ENCODE measurements around the gene DDX21.
"Not testable (repeated sequence)": the region's sequence is repeated elsewhere in the genome, so short reads cannot be mapped to it uniquely, and the experiment has no call there.

DDX21 gene

GRCh38 chr10:68955832-68956532 lies at the start of gene DDX21:
Gene DDX21 (plus strand): TSS chr10:68956170. CDS start chr10:68956226, 56 bp downstream.
- peak; percentile 89 to 93 for DNase-seq

- no peak for DNase-seq
Observed at GRCh38 chr10:68924593-68924992, 31.4 kb upstream of the DDX21 start.

DNA sequence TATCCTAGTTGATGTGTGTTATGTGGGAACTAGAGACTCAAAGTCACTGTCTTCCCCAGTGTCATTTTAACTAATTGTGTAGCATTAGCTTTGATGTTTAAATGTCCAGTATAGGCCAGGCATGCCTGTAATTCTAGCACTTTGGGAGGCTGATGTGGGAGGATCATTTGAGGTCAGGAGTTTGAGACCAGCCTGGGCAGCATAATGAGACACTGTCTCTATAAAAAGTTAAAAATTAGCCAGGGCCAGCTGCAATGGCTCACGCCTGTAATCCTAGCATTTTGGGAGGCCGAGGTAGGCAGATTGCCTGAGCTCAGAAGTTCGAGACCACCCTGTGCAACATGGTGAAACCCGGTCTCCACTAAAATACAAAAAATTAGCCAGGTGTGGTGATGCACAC lies 30.5 kb upstream of the DDX21 start:
- no peak for DNase-seq

DNA sequence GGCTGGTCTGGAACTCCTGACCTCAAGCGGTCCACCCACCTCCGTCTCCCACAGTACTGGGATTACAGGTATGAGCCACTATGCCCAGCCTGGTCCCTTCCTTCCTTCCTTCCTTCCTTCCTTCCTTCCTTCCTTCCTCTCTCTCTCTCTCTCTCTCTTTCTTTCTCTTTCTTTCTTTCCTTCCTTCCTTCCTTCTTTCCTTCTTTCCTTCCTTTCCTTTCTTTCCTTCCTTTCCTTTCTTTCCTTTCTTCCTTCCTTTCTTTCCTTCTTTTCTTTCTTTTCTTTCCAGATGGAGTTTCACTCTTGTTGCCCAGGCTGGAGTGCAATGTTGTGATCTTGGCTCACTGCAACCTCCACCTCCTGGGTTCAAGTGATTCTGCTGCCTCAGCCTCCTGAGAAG lies 26.8 kb upstream of the DDX21 start:
- not testable (repeated sequence) for DNase-seq

- not testable (repeated sequence) for DNase-seq
Observed at GRCh38 chr10:68929888-68930287, 26.1 kb upstream of the DDX21 start.

- not testable (repeated sequence) for DNase-seq
Observed at GRCh38 chr10:68932860-68933259, 23.1 kb upstream of the DDX21 start.

DNA sequence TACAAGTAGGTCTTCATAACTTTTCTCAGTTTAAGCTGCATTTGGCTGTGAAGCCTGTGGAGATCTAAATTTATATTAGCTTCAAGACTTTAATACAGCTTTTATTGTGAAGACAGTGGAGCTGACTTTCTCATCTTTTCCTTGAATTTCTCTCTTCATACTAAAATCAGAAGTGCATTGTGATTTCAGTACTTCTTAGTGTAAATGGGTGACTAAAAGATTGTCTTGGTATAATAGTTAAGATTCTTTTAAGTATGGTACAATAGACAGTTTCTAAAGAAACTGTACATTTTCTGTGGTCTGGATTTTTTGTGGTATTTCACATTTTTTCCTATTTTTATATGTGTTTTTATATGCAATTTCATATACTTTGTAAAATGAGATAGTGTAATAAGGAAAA lies 21.0 kb upstream of the DDX21 start:
- no peak for DNase-seq

- no peak for DNase-seq
Observed at GRCh38 chr10:68938117-68938516, 17.9 kb upstream of the DDX21 start.

DNA sequence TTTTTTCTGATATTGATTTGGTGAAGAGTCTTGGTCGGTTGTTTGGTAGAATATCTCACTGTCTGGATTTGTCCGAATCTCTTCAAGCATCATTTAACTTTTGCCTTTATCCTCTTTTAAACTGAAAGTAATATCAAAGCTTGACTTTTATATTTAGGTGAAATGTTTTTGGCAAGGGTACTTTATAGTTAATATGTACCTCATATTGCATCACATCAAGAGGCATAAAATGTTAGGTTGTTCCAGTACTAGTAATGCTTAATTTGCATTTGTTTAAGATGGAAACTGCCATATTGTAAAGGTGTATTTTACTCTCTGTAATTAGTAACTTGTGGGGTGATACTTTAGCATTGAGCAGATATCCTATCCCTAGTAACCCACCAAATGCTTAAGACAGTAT lies 17.1 kb upstream of the DDX21 start:
- DNase-seq = no peak

GRCh38 chr10:68940917-68941316 lies 15.1 kb upstream of the DDX21 start:
- DNase-seq = not testable (repeated sequence)

GRCh38 chr10:68950598-68950997 lies 5.4 kb upstream of the DDX21 start:
- no peak for DNase-seq

GRCh38 chr10:68954904-68955303 lies 1.1 kb upstream of the DDX21 start:
- no peak for DNase-seq

DNA sequence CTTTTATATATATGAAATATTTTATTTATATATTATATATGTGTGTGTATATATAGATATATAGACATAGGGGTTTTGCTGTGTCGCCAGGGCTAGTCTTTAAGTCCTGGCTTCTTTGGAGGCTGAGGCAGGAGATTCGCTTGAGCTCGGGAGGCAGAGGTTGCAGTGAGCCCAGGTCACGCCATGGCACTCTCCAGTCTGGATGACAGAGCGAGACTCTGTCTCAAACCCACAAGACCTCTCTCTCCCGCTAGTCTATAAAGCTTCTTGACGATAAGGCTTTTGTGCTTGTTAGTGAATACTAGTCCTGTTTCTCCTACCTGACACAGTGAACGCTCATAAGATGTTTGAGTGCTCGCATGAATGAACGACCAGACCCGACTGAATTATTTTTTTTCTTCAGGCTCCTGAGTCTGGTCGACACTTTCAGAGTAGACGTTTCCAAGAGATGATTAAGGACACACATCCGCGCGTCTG lies 577 bp upstream of the DDX21 start:
- no peak for DNase-seq

DNA sequence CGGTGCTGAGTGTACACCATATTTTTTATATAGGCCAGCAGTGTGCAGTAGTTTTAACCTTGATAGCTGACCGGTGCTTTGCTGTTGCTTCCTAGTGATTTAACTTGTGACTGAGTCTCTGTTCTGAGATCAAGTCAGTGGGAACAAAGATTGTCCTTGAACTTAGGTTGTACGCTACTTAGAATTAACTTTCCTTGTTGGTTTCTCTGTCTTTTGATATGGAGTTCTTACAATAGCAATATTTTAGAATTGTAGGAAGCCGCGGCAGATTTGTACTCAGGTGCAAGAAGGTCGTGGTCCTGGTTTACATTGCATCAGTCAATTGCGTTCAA lies 1.3 kb downstream of the DDX21 start:
- DNase-seq = no peak

- no peak for DNase-seq
Observed at GRCh38 chr10:68957654-68958053, 1.7 kb downstream of the DDX21 start.

DNA sequence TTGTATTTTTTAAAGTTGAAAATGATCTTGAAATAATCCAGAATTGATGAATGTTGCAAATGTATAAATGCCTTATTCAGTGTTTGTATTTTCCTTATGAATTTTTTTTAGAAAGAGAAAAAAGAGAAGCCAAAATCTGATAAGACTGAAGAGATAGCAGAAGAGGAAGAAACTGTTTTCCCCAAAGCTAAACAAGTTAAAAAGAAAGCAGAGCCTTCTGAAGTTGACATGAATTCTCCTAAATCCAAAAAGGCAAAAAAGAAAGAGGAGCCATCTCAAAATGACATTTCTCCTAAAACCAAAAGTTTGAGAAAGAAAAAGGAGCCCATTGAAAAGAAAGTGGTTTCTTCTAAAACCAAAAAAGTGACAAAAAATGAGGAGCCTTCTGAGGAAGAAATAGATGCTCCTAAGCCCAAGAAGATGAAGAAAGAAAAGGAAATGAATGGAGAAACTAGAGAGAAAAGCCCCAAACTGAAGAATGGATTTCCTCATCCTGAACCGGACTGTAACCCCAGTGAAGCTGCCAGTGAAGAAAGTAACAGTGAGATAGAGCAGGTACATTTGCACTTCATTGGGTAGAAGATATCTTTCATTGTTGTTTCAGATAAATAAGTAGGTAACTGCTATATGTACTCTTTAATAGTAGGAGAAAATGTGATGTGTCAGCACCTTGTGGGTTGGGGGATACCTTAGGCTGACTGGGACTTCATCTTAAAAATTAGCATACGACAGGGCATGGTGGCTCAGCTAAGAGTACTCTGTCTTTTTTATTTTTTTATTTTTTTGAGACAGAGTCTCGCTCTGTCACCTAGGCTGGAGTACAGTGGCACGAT lies 3.9 kb downstream of the DDX21 start:
- DNase-seq = no peak

DNA sequence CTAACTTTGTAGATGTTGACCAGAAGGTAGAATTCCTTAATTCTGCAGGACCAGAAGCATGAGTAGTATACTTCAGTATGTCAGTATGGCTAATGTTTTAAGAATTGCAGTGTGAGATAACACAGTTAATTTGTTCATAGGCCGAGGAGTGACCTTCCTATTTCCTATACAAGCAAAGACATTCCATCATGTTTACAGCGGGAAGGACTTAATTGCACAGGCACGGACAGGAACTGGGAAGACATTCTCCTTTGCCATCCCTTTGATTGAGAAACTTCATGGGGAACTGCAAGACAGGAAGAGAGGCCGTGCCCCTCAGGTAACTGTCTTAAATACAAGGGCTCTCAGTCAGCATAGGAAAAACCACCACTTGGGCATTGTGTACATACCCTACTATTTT lies 7.2 kb downstream of the DDX21 start:
- DNase-seq = no peak

GRCh38 chr10:68973975-68974374 lies 18.0 kb downstream of the DDX21 start:
- DNase-seq = no peak

DNA sequence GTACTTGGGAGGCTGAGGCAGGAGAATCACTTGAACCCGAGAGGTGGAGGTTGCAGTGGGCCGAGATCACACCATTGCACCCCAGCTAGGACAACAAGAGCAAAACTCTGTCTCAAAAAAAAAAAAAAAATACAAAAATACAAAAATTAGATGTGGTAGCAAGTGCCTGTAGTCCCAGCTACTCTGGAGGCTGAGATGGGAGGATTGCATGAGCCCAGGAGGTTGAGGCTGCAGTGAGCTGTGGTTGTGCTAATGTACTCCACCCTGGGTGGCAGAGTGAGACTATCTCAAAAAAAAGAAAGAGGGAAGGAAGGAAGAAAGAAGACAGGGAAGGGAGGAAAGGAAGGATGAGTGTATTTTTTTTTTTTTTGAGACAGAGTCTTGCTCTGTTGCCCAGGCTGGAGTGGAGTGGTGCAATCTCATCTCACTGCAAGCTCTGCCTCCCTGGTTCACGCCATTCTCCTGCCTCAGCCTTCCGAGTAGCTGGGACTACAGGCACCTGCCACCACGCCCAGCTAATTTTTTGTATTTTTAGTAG lies 20.0 kb downstream of the DDX21 start:
- DNase-seq = not testable (repeated sequence)

DNA sequence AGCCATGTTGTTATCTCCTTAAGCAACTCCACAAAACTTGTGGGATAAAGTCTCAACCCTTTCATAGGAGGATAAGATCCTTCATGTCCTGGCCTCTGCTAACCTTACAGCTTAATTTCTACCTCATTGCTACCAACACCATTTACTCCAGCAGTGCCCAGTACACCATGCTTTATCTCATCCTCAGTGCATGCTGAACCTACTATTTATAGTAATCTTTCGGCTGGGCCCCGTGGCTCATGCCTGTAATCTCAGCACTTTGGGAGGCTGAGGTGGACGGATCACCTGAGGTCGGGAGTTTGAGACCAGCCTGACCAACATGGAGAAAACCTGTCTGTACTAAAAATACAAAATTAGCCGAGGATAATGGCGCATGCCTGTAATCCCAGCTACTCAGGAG lies 23.8 kb downstream of the DDX21 start:
- not testable (repeated sequence) for DNase-seq

DNA sequence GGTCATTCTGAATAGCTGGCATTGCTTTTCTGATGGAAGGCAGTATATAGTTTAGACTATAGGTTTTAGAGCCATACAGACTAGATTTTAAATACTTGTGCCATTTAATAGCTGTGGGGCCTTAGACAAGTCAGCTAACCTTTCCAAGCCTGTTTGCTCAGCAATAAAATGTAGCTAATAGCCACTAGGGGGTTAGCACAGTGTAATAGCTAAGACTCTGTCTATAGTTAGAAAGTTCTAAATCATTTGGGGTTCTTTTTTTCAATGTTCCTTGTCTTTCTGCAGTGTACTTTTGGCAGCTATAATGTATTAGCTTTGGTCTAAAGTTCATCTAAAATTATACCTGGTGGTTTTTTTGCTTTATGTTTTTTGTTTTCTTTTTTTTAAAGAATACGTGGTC lies 25.1 kb downstream of the DDX21 start:
- DNase-seq = no peak

GRCh38 chr10:68982389-68982788 lies 26.4 kb downstream of the DDX21 start:
- DNase-seq = no peak

DNA sequence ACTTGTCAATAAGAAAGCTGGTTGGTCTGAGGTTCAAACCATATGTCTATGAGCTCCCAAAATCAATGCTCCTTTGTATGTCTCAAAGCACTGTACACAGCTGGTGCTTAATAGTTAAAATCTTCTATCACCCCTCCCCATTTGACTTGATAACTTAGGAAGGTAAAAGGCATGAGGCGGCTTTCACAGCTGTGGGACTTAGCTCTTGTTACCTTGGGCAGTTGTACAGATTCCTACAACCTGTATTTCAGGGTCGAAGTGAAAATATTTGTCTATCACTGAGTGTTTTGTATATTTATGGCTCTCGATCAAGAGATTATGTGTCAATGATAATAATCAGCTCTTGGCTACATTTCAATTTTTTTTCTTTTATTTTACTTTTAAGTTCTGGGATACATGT lies 31.6 kb downstream of the DDX21 start:
- no peak for DNase-seq
